ENCODE data around the gene MASP1.

The MASP1 gene

GRCh38 chr3:187291512-187292132 is at the start of gene MASP1:
Gene MASP1 (minus strand): TSS chr3:187291737. CDS start chr3:187291632, 105 bp downstream.
- TF ChIP-seq CTCF (IDR thresholded peaks at IDR 0.05; ENCODE audit: borderline replicate concordance, insufficient read depth, low read depth, low read length) = no peak
- H3K4me3 ChIP-seq (ENCODE audit: low read depth, low read length) = no peak within 1 kb of the TSS

GRCh38 chr3:187340578-187340977 is 49.0 kb upstream of the MASP1 start:
- no peak overlapping the region for H3K4me3 ChIP-seq (ENCODE audit: low read depth, low read length)

GRCh38 chr3:187336322-187336721 is 44.8 kb upstream of the MASP1 start:
- no peak for TF ChIP-seq CTCF (IDR thresholded peaks at IDR 0.05; ENCODE audit: borderline replicate concordance, insufficient read depth, low read depth, low read length)
- H3K4me3 ChIP-seq (ENCODE audit: low read depth, low read length) = no peak overlapping the region

More at GRCh38 chr3:187340578-187340977, 49.0 kb upstream of the MASP1 start:
- no peak for TF ChIP-seq CTCF (IDR thresholded peaks at IDR 0.05; ENCODE audit: borderline replicate concordance, insufficient read depth, low read depth, low read length)

GRCh38 chr3:187334904-187335303 is 43.4 kb upstream of the MASP1 start:
- TF ChIP-seq CTCF (IDR thresholded peaks at IDR 0.05; ENCODE audit: borderline replicate concordance, insufficient read depth, low read depth, low read length) = no peak
- H3K4me3 ChIP-seq (ENCODE audit: low read depth, low read length) = no peak overlapping the region

- no peak for TF ChIP-seq CTCF (IDR thresholded peaks at IDR 0.05; ENCODE audit: borderline replicate concordance, insufficient read depth, low read depth, low read length)
- H3K4me3 ChIP-seq (ENCODE audit: low read depth, low read length) = no peak overlapping the region
Measured at GRCh38 chr3:187328691-187329090, 37.2 kb upstream of the MASP1 start.

GRCh38 chr3:187327845-187328244 is 36.3 kb upstream of the MASP1 start:
- TF ChIP-seq CTCF (IDR thresholded peaks at IDR 0.05; ENCODE audit: borderline replicate concordance, insufficient read depth, low read depth, low read length) = no peak

GRCh38 chr3:187325632-187326031 is 34.1 kb upstream of the MASP1 start:
- TF ChIP-seq CTCF (IDR thresholded peaks at IDR 0.05; ENCODE audit: borderline replicate concordance, insufficient read depth, low read depth, low read length) = no peak

More at GRCh38 chr3:187327845-187328244, 36.3 kb upstream of the MASP1 start:
- H3K4me3 ChIP-seq (ENCODE audit: low read depth, low read length) = no peak overlapping the region

More at GRCh38 chr3:187325632-187326031, 34.1 kb upstream of the MASP1 start:
- no peak overlapping the region for H3K4me3 ChIP-seq (ENCODE audit: low read depth, low read length)

Measured in GM12875 (cell line).